Breast epithelium (tissue), 3 donors: Measurements from ENCODE around the gene ETNK1.

Source experiments
- POLR2A ChIP-seq: fragments of 450-650 bp; IDR thresholded peaks from one replicate; pipeline ENCODE4 v1.6.1; 2016; ENCODE audit warnings: antibody characterized with exemption, mild to moderate bottlenecking, moderate library complexity
- POLR2AphosphoS5 ChIP-seq, 3 donors: sonication (generic); formaldehyde crosslinking; IDR thresholded peaks; one replicate each; pipeline ENCODE4 v1.6.1; 2017; ENCODE audit warnings: antibody characterized with exemption in 3 of 3
- TF ChIP-seq, protein P1 (sequence below), 3 donors: fragments of 450-650 bp; IDR thresholded peaks; one replicate each; pipeline ENCODE4 v1.5.1; 2016 to 2017; ENCODE audit warnings: antibody characterized with exemption in 3 of 3, mild to moderate bottlenecking in 3 of 3, moderate library complexity in 3 of 3

DNA sequence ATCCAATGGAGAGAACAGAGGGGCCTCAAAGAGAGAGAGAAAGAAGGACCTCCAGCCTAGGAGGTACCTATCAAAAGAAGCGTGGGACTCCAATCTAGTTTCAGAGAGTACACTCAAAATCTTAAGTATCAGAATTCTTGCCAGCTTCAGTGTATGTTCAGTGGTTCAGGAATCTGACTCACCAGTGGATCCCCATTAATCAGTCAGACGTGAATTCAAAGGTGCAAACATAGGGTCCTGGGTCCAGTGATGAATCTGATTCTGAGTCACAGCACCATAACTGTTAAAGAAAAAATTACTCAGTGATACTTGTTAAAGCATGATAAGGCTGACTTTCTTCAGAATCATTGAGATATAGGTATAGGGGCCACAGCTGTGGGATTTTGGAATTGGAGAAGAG is 33.2 kb downstream of the ETNK1 start:
- TF ChIP-seq, protein P1, sequence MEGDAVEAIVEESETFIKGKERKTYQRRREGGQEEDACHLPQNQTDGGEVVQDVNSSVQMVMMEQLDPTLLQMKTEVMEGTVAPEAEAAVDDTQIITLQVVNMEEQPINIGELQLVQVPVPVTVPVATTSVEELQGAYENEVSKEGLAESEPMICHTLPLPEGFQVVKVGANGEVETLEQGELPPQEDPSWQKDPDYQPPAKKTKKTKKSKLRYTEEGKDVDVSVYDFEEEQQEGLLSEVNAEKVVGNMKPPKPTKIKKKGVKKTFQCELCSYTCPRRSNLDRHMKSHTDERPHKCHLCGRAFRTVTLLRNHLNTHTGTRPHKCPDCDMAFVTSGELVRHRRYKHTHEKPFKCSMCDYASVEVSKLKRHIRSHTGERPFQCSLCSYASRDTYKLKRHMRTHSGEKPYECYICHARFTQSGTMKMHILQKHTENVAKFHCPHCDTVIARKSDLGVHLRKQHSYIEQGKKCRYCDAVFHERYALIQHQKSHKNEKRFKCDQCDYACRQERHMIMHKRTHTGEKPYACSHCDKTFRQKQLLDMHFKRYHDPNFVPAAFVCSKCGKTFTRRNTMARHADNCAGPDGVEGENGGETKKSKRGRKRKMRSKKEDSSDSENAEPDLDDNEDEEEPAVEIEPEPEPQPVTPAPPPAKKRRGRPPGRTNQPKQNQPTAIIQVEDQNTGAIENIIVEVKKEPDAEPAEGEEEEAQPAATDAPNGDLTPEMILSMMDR (IDR thresholded peaks at IDR 0.05): no peak
- no peak for TF ChIP-seq POLR2AphosphoS5 (IDR thresholded peaks at IDR 0.05)
- no peak for TF ChIP-seq POLR2A
